ENCODE data around the gene MOB3A. TPM values are rescaled to one million over a fixed set of nuclear protein-coding genes. Genes with fewer than 3 reads are reported as not detected.

The MOB3A gene
- total RNA-seq, 1 donor from 2014 or later, result 40.0 TPM

- peaks cover 7% of the 10 kb centered on the region for H3K4me1 Mint-ChIP-seq
- H3K9me3 Mint-ChIP-seq, result no peaks in the 10 kb centered on the region
- H3K27ac Mint-ChIP-seq (ENCODE audit: unreplicated experiment), result peak overlapping the region; percentile 86
- H3K27me3 Mint-ChIP-seq (ENCODE audit: low read depth), result no peaks in the 10 kb centered on the region
- DNase-seq (ENCODE audit: low read depth, low spot score), result no peak
- no peak overlapping the region for H3K4me3 Mint-ChIP-seq
- TF ChIP-seq CTCF (conservative IDR thresholded peaks at IDR 0.05), result no peak
- peaks cover 3% of the 10 kb centered on the region for H3K36me3 Mint-ChIP-seq (ENCODE audit: low read depth)
Observed at GRCh38 chr19:2139385-2140137, 43.4 kb upstream of the MOB3A start.

GRCh38 chr19:2138061-2138728 is 42.1 kb upstream of the MOB3A start:
- peaks cover 7% of the 10 kb centered on the region for H3K4me1 Mint-ChIP-seq
- H3K27me3 Mint-ChIP-seq (ENCODE audit: low read depth), result no peaks in the 10 kb centered on the region
- H3K36me3 Mint-ChIP-seq (ENCODE audit: low read depth), result peaks cover 4% of the 10 kb centered on the region
- TF ChIP-seq CTCF (conservative IDR thresholded peaks at IDR 0.05), result no peak
- no peak for DNase-seq (ENCODE audit: low read depth, low spot score)
- H3K4me3 Mint-ChIP-seq, result no peak overlapping the region
- H3K27ac Mint-ChIP-seq (ENCODE audit: unreplicated experiment), result peak overlapping the region; percentile 83
- H3K9me3 Mint-ChIP-seq, result no peaks in the 10 kb centered on the region

DNA sequence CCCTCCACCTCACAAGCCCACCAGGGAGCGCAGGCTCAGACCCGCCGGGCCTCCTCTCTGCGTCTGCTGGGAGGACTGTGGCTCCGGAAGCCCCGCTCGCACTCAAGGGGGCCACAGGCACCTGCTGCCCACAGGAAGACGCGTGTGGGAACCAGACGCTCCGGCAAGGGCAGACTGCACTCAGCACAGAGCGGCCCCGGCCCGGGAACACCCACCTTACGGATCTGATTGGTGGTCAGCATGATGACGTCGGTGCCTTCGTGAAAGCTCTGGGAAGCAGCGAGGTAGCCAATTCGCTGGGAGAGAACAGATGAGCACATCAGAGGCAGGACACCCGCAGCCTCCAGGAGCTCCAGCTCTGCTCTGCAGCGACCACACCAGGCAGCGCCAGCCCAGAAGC is 40.7 kb upstream of the MOB3A start:
- no peak for TF ChIP-seq CTCF (conservative IDR thresholded peaks at IDR 0.05)
- Mint-ChIP-seq H3K4me3 (no peak overlapping the region), H3K9me3 (no peaks in the 10 kb centered on the region), H3K4me1 (peaks cover 7% of the 10 kb centered on the region), H3K36me3 (ENCODE audit: low read depth) (peaks cover 6% of the 10 kb centered on the region), H3K27me3 (ENCODE audit: low read depth) (no peaks in the 10 kb centered on the region), H3K27ac (ENCODE audit: unreplicated experiment) (no peak overlapping the region)
- DNase-seq (ENCODE audit: low read depth, low spot score), result no peak

DNA sequence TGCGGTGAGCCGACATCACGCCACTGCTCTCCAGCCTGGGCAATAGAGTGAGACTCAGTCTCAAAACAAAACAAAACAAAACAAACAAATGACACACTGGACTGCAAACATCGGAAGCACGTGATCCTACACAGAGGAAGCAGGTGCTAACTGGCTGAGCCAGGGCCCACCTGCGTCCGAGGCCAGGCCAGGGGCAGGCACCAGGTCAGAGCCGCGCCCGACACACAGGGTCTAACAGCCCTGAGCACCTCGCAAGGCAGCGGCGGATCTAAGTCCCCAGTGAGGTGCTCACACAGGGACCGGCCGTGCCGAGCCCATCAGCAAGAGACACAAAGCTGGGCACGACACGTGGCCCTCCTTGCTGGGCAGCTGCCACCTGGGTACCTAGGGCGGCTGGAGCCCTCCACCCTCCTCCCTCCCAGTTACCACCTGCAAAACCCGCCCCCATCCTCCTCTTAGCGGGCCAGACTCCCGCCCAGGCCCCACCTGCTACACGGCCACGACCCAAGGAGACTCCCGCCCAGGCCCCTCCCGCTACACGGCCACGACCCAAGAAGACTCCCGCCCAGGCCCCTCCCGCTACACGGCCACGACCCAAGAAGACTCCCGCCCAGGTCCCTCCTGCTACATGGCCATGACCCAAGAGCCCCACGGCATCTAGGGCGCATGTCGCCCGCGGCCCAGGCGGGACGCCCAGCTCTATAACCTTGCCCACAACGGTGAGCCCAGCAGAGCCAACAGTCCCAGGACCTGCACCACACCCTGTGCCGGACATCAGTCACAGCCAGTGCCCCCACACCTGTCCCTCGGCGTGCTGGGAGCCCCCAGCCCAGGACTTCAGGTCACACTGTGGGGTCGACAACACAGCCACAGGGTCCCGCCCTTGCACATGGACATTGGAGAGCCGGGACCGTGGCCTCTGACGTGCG is 39.6 kb upstream of the MOB3A start:
- H3K9me3 Mint-ChIP-seq, result no peaks in the 10 kb centered on the region
- DNase-seq (ENCODE audit: low read depth, low spot score), result no peak
- H3K4me1 Mint-ChIP-seq, result peaks cover 7% of the 10 kb centered on the region
- peaks cover 6% of the 10 kb centered on the region for H3K36me3 Mint-ChIP-seq (ENCODE audit: low read depth)
- TF ChIP-seq CTCF (conservative IDR thresholded peaks at IDR 0.05), result no peak
- no peak overlapping the region for H3K4me3 Mint-ChIP-seq
- no peak overlapping the region for H3K27ac Mint-ChIP-seq (ENCODE audit: unreplicated experiment)
- H3K27me3 Mint-ChIP-seq (ENCODE audit: low read depth), result no peaks in the 10 kb centered on the region

- Mint-ChIP-seq H3K27me3 (ENCODE audit: low read depth) (no peaks in the 10 kb centered on the region), H3K4me1 (no peaks in the 10 kb centered on the region), H3K36me3 (ENCODE audit: low read depth) (peaks cover 6% of the 10 kb centered on the region), H3K27ac (ENCODE audit: unreplicated experiment) (no peak overlapping the region), H3K4me3 (no peak overlapping the region), H3K9me3 (no peaks in the 10 kb centered on the region)
- no peak for TF ChIP-seq CTCF (conservative IDR thresholded peaks at IDR 0.05)
- DNase-seq (ENCODE audit: low read depth, low spot score), result no peak
Observed at GRCh38 chr19:2132731-2133490, 36.8 kb upstream of the MOB3A start.

All from neural crest cell (in vitro differentiated cells).